Brain microvascular endothelial cell (primary cell): ENCODE data around the gene ANKRD66.

Experiments
- DNase-seq: peaks from one replicate; pipeline ENCODE4 v3.0.0-alpha.2; 2020
- H3K27ac ChIP-seq: fragments of 250-450 bp; sonication (Bioruptor Pico); 2 replicates; pipeline ENCODE4 v1.5.1; 2020; ENCODE audit warnings: mild to moderate bottlenecking, moderate library complexity
- H3K27me3 ChIP-seq: fragments of 250-450 bp; sonication (Bioruptor Pico); replicated peaks from 2 replicates; pipeline ENCODE4 v1.5.1; 2020; ENCODE audit warnings: mild to moderate bottlenecking
- H3K36me3 ChIP-seq: fragments of 250-450 bp; sonication (Bioruptor Pico); replicated peaks from 2 replicates; pipeline ENCODE4 v1.5.1; 2020; ENCODE audit warnings: mild to moderate bottlenecking
- H3K4me3 ChIP-seq: 2 replicates; pipeline ENCODE4 v1.5.1; 2011; ENCODE audit warnings: low read depth, mild to moderate bottlenecking, control low read depth, low read length, moderate library complexity
- CTCF ChIP-seq: IDR thresholded peaks from 2 replicates; pipeline ENCODE4 v1.5.1; 2011; ENCODE audit warnings: low read depth, mild to moderate bottlenecking, moderate library complexity, low read length, control low read depth, inconsistent platforms; ENCODE audit errors: missing control alignments
- in situ Hi-C: cut with HindIII; loops from 2 replicates; pipeline ENCODE4 v1.10.0; 2017; ENCODE audit warnings: low sequenced_read_pairs, low pct_ligation_motif_present

The ANKRD66 gene

DNA sequence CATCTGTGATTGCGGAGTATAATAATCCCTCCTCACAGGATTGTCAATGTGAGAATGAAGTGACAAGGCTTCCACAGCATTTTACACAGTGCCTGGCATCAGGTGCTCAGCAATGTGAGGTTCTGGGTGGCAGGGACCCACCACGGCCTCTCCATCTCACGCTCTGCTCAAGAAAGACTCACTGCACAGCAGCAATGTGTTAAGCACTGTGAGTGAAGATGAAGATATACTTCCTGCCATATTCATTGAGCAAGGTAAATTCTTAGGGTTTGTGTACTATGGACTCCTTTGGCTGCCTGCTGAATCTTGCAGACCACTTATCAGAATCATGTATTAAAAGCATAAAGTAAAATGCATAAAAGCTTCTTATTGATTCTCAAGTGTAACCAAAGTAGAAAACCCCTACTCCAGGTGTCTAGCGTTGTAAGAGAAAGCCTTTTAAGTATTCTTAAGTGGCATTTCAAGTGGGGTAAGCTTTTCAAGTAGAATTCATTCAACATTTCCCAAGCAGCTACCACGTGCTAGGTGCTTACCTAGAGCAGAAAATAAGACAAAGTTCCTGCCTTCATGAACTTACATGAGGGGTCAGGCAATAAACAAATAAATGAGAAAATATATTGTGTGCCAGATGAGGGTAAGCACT is 29.5 kb downstream of the ANKRD66 start:
- in situ Hi-C loops: no loop called here
- H3K4me3 ChIP-seq: no peak overlapping the region
- H3K27me3 ChIP-seq: no peaks in the 10 kb centered on the region
- no peaks in the 10 kb centered on the region for H3K36me3 ChIP-seq
- no peak for DNase-seq
- TF ChIP-seq CTCF: no peak
- no peak overlapping the region for H3K27ac ChIP-seq

DNA sequence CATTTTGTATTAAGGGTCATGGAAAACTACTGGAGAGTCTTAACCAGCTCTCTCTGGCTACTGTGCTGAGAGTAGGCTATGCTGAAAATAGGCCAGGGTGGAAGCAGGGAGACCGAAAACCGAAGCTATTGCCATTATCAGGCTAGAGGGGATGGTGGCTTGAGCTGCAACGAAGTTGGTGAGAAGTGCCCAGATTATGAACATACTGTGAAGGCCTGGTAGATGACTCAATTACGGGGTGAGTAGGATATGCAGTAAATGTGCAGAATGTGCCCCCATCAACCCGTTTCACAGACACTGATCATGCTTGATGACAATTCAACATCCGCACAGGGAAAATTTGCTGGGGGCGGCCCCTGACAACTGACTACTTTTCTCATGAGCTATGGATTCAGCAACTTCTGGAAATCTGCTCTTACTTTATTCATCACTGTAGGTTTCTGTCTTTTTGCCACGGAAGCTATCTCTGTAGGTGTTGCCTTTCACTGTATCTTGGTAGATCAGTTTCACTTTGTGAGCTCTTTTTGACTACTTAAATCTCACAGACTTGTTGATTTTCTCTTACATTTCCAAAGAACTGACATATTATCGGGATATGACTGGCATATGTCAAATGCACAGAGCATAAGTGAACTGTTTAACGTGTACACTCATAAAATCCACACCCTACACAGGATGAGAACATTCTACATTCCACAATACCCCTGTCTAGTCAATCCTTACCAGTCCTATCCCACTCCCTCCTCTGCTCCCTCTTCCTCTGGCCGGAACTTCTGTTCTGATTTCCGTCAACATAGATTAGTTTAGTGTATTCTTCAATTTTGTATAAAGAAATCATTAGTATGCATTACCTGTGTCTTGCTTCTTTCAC is 31.0 kb downstream of the ANKRD66 start:
- DNase-seq: no peak
- no peak overlapping the region for H3K4me3 ChIP-seq

DNA sequence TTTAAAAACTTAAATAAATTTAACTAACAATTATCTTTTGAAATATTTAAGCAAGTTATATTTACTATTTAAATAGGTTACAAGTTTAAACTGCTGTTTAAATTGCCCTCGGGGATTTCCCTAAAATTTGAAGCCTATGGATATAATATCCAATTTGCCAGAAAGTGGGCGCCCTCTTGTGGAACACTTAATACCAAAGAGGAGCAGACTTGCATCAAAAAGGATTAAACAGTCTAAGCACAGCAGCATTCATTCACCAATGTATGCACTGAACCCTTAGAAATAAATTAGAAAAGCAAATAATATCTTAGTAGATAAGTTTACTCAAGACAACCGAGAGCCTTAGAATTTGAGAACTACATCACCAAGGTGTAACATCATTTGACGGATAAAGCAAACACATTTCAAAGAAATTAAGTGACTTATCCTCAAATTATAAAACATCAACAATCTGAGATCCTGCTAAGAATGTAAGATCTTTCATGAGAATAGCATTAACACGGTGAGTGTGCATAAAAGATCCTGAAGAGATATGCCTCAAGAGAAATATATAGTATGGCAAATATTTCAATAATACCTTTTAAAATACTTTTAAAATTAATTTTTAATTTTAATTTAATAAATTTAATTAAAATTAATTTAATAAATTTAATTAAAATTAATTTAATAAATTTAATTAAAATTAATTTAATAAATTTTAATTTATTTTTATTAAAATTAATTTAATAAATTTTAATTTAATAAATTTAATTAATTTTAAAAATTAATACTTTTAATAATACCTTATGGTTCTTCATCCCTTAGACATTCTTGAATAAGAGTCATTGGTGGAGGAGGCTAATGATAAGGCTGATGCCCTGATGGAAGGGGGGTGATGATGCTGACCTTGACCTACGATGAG is 35.0 kb downstream of the ANKRD66 start:
- H3K27me3 ChIP-seq: no peaks in the 10 kb centered on the region
- no peak overlapping the region for H3K27ac ChIP-seq
- H3K36me3 ChIP-seq: no peaks in the 10 kb centered on the region
- peak; percentile 72 for TF ChIP-seq CTCF
- in situ Hi-C loops: no loop called here
- peak; percentile 70 for DNase-seq
- no peak overlapping the region for H3K4me3 ChIP-seq

More for the DNA sequence above, 31.0 kb downstream of the ANKRD66 start:
- H3K36me3 ChIP-seq: no peaks in the 10 kb centered on the region
- no peak overlapping the region for H3K27ac ChIP-seq
- TF ChIP-seq CTCF: no peak
- in situ Hi-C loops: no loop called here
- H3K27me3 ChIP-seq: no peaks in the 10 kb centered on the region

DNA sequence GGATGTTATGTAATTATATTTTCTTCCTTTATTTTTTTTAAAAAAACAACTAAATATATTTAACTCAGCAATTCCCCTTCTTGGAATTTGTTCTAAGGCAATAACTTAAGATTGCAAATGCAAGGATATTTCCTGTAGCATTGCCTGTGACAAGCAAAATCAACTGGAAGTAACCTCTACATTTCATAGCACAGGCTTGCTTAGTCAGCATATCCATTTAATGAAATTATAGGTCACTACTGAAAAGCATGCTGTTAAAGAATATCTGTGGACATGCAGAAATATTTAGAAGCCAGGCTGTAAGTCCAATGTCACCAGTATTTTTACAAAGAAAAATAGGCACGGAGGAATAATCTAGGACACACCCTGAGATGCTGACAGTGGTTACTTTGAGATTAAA is 37.8 kb downstream of the ANKRD66 start:
- Histone ChIP-seq H3K27ac (no peak overlapping the region), H3K4me3 (no peak overlapping the region), H3K27me3 (no peaks in the 10 kb centered on the region), H3K36me3 (no peaks in the 10 kb centered on the region)
- no peak for TF ChIP-seq CTCF
- no peak for DNase-seq
- in situ Hi-C loops: no loop called here

DNA sequence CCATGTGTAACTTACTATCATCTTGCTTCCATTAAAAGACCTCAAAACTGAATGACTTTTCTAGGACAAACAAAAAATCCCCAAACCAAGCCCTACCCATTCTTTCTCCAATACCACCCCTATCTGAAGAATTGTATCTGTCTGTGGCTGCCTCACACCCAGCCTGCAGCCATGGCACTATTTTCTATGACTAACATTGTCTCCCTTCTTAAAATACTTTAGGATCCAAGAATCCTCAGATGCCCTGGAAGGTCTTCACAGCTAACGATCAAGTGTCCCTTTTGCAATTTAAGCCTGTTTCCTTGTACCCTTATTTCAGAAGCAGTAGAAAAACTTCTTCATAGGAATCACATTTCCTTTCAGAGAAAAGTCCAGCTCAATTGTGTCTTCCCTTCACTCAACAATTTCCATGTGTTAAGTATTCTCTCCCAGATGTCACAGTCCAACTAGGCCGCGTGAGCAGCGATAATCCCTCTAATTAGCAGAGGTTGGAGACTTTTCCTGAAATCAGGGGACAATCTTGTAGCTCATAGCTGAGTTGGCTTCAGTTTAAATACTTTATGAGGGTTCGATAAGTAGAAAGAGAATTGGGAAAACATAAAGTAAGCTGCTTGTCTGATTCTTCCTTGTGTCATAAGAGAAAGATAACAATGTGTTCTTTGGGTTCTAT is 41.3 kb downstream of the ANKRD66 start:
- H3K27me3 ChIP-seq: no peaks in the 10 kb centered on the region
- no peak for TF ChIP-seq CTCF
- in situ Hi-C loops: no loop called here
- no peak for DNase-seq
- no peak overlapping the region for H3K4me3 ChIP-seq
- H3K27ac ChIP-seq: no peak overlapping the region
- no peaks in the 10 kb centered on the region for H3K36me3 ChIP-seq
